Pericardium fibroblast (primary cell): ENCODE results near the gene WBP1. TPM values are rescaled to one million over a fixed set of nuclear protein-coding genes. Genes with fewer than 3 reads are reported as not detected.

ENCODE experiments used
- total RNA-seq: library from RNA; depleted of rRNA; stranded (reverse); fragments of >200 nt; gene quantifications from 2 replicates; pipeline ENCODE4 v1.2.3, GENCODE V29; 2015

WBP1 gene
- total RNA-seq = 53.0 and 54.5 TPM in 2 replicates

GRCh38 chr2:74458132-74458937, at the start of gene WBP1:
TSS of gene WBP1 (plus strand) at chr2:74458438. CDS start at chr2:74458603, 165 bp downstream.

GRCh38 chr2:74421221-74421870, 36.9 kb upstream of the WBP1 start, which contains the start of the genes C2orf81 and WDR54:
TSS of gene C2orf81 (minus strand) at chr2:74421619. CDS start at chr2:74421560, 59 bp downstream.
TSS of gene WDR54 (plus strand) at chr2:74421730. CDS start at chr2:74422154, 424 bp downstream.

GRCh38 chr2:74441690-74442482, 16.4 kb upstream of the WBP1 start, which contains the start of gene RTKN:
TSS of gene RTKN (minus strand) at chr2:74441937. CDS start at chr2:74441816, 121 bp downstream.

GRCh38 chr2:74454654-74455511, 3.4 kb upstream of the WBP1 start, which contains the start of gene INO80B:
TSS of gene INO80B (plus strand) at chr2:74455087. CDS start at chr2:74455117, 30 bp downstream.

GRCh38 chr2:74472086-74472944, 14.1 kb downstream of the WBP1 start, which contains the start of gene MRPL53:
TSS of gene MRPL53 (minus strand) at chr2:74472680. CDS start at chr2:74472660, 20 bp downstream.

GRCh38 chr2:74482801-74483674, 24.8 kb downstream of the WBP1 start, which contains the start of the genes CCDC142 and TTC31:
TSS of gene CCDC142 (minus strand) at chr2:74482998. CDS start at chr2:74482837, 161 bp downstream.
TSS of gene TTC31 (plus strand) at chr2:74483081. CDS start at chr2:74483096, 15 bp downstream.

GRCh38 chr2:74499267-74499939, 41.2 kb downstream of the WBP1 start, which contains the start of gene LBX2:
TSS of gene LBX2 (minus strand) at chr2:74499603. CDS start at chr2:74499537, 66 bp downstream.

GRCh38 chr2:74507145-74507925, 49.1 kb downstream of the WBP1 start, which contains the start of gene PCGF1:
TSS of gene PCGF1 (minus strand) at chr2:74507695. CDS start at chr2:74507668, 27 bp downstream.

Other genes starting within 250 kb of the WBP1 start
- gene SLC4A5, start 115.0 kb upstream of the WBP1 start, total RNA-seq = under 0.01 TPM in 1 of 2 replicates, not detected in the other
- 114 and 172 TPM in 2 replicates for gene DCTN1, start 78.1 kb upstream of the WBP1 start, total RNA-seq
- 2.0 and 2.7 TPM in 2 replicates for gene C2orf81, start 36.8 kb upstream of the WBP1 start, total RNA-seq
- gene WDR54, start 36.7 kb upstream of the WBP1 start, total RNA-seq = 23.5 and 27.3 TPM in 2 replicates
- 11.8 and 15.3 TPM in 2 replicates for gene RTKN, start 16.5 kb upstream of the WBP1 start, total RNA-seq
- 2.9 and 4.6 TPM in 2 replicates for gene INO80B, start 3.4 kb upstream of the WBP1 start, total RNA-seq
- gene MOGS, start 6.9 kb downstream of the WBP1 start, total RNA-seq = 44.5 and 44.6 TPM in 2 replicates
- gene MRPL53, start 14.2 kb downstream of the WBP1 start, total RNA-seq = 10.3 and 40.7 TPM in 2 replicates
- gene CCDC142, start 24.6 kb downstream of the WBP1 start, total RNA-seq = 9.8 and 10.6 TPM in 2 replicates
- 15.4 and 15.5 TPM in 2 replicates for gene TTC31, start 24.6 kb downstream of the WBP1 start, total RNA-seq
- gene LBX2, start 41.2 kb downstream of the WBP1 start, total RNA-seq = 1.9 and 3.2 TPM in 2 replicates
- 11.0 and 18.5 TPM in 2 replicates for gene PCGF1, start 49.3 kb downstream of the WBP1 start, total RNA-seq
- 0.35 TPM in 1 of 2 replicates, not detected in the other for gene TLX2, start 56.0 kb downstream of the WBP1 start, total RNA-seq
- gene DQX1, start 67.8 kb downstream of the WBP1 start, total RNA-seq = not detected in 2 replicates
- gene AUP1, start 71.3 kb downstream of the WBP1 start, total RNA-seq = 65.5 and 72.1 TPM in 2 replicates
- gene HTRA2, start 71.5 kb downstream of the WBP1 start, total RNA-seq = 11.7 and 32.1 TPM in 2 replicates
- gene LOXL3, start 95.5 kb downstream of the WBP1 start, total RNA-seq = 7.3 and 23.7 TPM in 2 replicates
- gene DOK1, start 96.3 kb downstream of the WBP1 start, total RNA-seq = 27.2 and 28.2 TPM in 2 replicates
- gene M1AP, start 189.9 kb downstream of the WBP1 start, total RNA-seq = not detected in 2 replicates
- gene SEMA4F, start 195.8 kb downstream of the WBP1 start, total RNA-seq = 2.3 and 2.4 TPM in 2 replicates